Esophagus mucosa (tissue), 1 donor: ENCODE data around the gene KRT7. TPM values are rescaled to one million over a fixed set of nuclear protein-coding genes. Genes with fewer than 3 reads are reported as not detected.
"Not testable (repeated sequence)": the region's sequence is repeated elsewhere in the genome, so short reads cannot be mapped to it uniquely, and the experiment has no call there.

Experiments used
- ATAC-seq: fragments of 200-7000 bp; cut with Tn5 transposase; one replicate; pipeline ENCODE4 v1.9.1; 2020
- total RNA-seq: library from RNA; stranded (reverse); gene quantifications from one replicate; pipeline ENCODE4 v1.2.4, GENCODE V29; 2023
- donor health status: DM: yes; HTN: yes; CAD: no.

Gene KRT7
- total RNA-seq, 1 donor from 2014 or later, result 113 TPM

DNA sequence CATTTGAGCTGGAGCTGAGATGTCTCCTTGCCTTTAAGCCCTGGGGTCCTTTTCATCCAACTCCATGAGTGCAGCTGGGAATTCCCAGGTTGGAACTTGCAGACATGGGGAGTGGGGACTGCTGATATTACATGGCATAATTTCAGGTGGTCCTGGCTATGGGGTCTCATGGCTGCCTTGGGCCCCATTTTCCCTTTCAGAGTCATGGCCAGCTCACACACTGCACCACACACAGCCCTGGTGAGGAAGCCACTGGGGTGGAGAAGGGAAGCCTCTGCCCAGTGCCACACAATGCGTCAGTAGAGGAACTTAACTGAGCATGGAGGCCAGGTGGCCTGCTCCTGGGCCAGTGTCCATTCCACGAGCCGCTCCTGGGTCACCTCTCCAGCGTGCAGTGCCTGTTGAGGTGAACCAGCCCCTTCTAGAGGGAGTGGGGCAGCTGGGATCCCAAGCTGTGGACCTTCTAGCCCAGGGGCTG lies 24.1 kb downstream of the KRT7 start:
- ATAC-seq, result no peak

DNA sequence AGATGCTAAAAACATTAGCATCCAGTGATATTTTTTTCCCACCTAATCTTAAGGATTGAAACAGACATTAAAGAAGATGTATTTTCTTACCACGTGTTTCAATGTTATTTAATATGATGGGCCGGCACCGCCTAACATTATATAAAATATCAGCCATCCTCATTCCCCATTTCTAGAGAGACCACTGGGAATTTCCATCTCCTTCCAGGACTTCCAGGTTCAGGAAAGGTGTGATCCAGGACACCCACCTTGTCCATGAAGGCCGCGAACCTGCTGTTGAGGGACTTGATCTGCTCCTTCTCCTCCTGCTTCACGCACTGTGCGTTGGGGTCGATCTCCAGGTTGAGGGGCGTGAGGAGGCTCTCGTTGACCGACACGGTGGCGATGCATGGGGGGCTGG lies 24.9 kb downstream of the KRT7 start:
- not testable (repeated sequence) for ATAC-seq

DNA sequence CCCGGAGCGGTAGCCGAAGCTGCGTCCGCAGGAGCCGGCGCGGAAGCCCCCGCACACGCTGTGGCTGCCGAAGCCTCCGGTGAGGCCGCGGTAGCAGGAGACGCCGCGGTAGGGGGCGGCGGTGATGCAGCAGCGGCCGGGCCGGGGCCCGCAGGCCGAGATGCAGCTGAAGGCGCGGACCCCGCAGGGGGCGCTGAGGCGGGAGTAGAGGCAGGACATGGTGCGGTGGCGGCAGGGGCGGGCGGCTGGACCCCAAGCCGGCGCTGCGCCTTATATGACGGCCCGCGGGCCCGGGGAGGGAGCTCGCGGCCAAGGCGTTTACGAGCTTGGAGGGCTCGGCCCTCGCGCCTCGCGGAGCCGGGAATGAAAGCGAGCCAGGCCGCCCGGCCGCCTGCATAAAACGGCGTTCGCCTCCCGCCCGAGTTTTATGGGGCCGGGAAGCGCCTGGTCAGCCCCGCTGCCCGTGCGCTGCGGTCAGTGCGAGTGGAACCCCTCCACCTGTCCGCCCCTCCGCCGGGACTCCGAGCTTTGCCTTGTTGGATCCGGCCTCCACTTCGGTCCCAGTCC lies 25.4 kb downstream of the KRT7 start:
- no peak for ATAC-seq

DNA sequence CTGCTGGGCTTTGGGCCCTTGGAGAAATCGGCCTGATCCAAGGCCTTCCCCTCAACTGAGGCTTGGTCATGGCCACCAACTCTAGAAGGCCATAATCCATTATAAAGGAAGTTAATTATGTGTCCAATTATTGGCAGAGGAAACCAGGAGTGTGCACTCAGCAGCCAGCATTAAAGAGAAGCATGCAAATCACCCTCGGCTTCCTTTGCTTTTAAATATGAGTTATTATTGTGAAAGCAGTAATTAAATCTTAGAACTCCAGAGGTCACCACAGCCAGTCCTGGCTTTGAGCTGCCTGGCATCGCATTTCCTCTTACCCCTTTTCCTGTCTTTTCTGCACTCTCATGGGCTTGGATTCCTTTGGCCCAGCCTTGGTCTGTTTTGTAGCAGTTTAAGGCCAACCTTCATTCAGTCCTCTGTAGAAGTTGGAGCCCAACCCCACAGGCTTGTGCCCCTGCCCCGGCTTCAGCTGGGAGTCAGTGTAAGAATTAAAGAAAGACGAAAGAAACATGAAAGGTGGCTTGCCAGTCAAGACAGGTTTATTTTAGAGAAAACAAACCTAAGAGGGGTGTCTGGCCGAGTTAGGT lies 26.7 kb downstream of the KRT7 start:
- ATAC-seq, result no peak

DNA sequence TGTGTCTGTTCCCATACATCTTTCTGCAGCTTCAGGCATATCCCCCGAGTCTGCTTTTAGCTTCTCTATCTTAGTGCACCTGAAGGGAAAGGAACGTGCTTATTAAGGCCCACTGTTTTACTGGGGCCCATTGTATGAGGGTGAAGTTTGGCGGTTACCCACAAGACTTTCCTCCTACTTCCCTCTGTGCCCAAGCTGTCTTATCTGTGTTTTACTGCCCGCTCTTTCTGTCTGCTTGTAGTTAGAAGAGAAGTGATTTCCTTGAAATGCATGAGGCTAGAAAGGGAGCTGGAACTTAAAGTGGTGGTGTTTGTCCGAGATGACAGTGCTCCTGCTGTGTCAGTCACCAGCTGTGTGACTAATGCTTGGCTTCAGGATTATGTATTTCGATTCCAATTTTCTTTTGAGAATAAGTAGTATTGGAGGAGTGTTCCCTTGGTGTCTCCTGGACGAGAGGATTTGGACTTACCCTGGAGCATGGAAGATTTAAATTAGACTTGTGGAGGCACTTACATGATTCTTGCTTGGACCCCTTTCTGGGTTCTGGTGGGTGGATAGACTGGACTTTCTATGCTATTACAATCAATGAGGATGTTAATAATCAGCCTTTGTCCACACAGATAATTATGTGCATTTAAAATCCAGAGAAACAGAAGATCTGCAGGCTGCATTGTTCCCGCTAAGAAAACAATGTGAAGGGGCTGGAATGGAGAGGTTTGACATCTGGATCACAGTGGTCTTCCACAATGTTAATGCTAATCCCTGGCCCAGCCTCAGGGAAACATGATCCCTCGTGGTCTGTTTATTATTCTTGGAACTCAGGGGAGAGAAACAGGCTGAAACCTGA lies 27.5 kb downstream of the KRT7 start:
- ATAC-seq, result no peak

DNA sequence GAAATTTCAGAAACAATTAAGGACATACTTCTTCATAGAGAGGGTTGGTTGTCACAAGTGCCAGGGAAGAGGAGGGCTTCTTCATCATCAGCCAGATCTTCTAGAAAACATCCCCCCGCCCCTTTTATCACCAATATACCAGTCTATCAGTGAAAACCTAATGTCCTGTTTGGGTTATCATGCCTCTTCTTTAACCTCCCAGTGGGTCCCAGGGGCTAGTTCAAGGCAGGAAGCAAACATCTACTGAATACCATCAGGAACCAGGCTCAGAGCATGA lies 28.1 kb downstream of the KRT7 start:
- no peak for ATAC-seq

DNA sequence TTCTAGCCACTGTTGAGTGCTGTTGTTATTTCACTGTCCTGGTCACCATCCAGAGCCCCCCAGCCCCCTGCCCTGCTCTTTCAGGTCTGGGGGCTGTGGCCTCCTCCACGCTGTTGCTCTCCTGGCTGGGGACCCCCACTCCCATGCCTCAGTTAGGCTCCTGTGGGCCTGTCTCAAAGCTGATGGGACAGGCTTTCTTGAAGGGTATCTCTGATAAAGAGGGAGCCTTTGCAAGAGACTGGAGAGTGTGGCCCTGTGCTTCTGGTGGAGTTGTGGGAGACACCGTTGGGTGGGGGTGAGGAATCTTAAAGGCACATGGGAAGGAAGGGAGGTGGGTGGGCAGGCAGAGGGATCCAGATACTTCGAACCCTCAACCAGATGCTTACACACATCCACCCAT lies 29.2 kb downstream of the KRT7 start:
- no peak for ATAC-seq

DNA sequence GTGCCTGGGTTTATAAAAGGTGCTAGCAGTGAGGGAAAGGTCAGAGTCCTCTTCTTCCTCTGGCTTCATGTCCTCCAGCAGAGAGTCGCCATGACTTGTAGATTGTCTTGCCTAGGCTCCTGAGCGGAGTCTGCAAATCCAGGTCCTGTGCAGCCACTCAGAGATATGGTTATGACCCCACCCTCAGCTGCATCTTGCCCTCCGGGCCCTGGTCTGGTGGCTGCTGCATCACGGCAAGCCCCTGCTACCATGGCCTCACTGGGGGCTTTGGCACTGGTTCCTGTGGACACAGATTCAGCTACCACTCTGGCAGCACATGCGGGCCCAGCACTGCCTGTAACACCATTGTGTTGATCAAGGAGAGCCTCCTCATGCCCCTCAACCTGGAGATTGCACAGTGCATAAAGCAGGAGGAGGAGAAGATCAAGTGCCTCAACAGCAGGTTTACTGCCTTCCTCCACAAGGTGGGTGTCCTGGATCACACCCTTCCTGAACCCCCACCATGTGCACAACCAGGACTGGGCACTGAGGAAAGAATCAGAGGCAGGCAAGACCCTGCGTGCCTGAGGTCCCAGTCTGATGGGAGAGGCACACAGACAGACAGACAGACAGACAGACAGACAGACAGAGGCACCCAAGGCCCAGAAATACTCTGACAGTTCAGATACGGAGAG lies 30.9 kb downstream of the KRT7 start:
- no peak for ATAC-seq

DNA sequence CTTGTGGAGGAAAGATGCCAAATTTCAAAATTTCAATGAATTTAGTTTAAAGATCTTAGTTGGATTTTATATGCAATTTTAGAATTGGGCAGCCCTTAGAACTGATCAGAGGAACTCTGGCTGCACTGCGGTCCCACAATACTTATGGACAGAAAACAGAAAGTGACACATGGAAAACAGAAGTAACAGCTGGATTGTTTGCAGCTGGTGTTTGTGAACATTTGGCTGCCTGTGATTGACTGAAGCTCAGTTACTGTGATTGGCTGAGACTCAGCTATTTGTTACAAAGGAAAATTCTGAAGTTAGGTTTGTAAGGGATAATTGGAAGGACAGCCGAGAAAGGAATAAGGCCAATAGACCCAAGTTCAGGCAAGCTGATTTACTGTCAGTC lies 31.4 kb downstream of the KRT7 start:
- ATAC-seq, result no peak

DNA sequence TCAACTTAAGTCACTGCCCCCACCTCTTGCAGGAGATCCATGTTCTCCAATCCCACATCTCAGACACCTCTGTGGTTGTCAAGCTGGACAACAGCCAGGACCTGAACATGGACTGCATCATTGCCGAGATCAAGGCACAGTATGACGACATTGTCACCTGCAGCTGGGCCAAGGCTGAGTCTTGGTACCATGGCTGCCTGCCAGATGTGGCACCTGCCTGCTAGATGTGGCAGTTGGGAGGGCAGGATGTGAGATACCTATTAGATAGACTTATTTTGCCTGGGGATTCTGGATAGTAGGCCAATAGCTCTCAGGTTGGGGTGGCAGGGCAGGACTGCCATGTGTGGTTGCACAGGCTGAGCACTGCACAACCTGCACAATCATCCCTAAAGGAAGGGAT lies 33.5 kb downstream of the KRT7 start:
- no peak for ATAC-seq

DNA sequence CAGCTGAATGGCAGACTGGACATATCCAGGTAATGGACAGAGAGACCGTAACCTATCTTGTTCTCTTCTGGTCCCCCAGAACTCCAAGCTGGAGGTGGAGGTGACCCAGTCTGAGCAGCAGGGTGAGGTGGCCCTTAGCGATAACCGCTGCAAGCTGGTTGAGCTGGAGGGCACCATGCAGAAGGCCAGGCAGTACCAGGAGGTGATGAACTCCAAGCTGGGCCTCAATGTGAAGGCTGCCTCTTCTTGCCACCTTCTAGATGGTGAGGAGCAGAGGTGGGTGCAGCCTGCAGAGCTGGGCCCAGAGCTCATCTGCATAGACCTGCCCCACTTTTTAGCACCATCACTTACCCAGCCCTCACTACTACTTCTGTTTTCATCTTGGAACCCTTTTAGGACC lies 34.2 kb downstream of the KRT7 start:
- ATAC-seq, result no peak

DNA sequence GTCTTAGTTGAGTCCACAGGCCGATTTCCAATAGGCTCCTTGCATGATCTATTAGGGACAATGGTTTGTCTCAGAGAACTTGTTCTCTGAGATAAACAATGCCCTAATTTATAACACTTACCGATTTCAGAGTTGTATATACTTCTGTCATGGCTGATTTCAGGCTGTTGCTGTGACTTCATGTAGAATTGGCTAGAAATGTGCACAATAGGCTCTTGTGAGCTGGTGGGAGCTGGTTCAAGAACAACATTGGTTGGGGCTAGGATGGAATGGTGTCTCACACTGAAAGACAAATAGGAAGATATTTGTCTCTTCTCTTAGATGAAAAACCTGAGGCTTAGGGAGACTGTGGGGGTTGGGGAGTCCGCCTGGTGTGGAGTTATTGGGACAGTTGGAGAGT lies 34.7 kb downstream of the KRT7 start:
- no peak for ATAC-seq

DNA sequence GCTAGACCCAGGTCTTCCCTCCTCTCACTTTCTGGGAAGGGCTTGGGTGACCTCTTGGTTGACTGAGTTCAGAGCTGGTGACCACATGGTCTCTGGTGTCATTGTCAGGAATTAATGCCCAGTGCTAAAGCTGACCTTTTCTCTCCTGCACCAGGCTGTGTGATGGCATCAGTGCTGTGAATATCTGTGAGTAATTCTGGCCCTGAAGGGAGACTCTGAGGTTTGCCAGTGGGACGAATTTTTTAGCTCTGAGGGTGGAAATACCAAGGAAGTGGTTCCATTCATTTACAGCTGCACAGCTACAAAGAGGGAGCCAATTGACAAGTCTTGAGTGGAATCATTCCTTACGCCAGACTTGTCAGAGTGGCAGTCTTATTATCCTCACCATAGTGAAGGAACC lies 35.2 kb downstream of the KRT7 start:
- ATAC-seq, result no peak

DNA sequence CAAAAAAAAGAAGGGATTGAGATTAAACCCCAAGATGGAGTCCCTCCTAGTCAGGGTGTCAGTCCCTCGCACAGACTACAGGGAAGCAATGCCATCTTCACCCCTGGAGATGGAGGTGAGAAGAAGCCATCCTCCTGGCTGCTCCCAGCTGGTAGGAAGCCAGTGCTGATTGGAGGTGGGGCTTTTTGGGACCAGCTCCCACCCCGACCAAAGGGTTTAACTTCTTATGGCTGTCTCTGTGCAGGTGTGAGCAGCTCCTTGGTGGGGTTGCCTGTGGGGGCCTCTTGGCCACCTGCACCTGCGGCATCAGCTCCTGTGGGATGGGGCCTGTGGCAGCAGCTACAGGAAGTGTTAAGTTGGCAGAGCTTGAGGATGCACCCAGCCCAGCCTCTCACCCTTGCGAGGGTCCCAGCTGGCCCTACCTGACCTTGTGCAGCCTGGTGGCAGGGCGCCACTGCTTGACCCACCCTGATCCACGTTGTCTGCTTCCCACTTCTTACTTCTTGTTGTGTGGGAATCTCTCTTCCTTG lies 37.6 kb downstream of the KRT7 start:
- peak; percentile 15 for ATAC-seq

DNA sequence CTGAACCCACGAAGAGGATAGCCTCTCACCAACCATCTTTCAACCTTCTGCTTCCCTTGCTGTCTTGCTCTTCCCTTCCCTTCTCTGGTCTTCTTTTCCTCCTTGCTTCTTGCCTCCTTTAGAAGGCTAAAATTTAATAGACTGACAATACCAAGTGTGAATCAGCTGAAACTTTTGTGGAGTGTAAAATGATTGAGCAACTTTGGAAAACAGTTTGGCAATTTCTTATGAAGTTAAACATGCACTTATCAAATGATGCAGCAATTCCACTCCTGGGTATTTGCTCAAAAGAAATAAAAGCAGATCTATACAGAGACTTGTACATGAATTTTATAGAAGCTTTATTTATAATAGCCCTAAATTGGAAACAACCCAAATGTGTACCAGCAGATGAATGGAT lies 38.1 kb downstream of the KRT7 start:
- no peak for ATAC-seq

DNA sequence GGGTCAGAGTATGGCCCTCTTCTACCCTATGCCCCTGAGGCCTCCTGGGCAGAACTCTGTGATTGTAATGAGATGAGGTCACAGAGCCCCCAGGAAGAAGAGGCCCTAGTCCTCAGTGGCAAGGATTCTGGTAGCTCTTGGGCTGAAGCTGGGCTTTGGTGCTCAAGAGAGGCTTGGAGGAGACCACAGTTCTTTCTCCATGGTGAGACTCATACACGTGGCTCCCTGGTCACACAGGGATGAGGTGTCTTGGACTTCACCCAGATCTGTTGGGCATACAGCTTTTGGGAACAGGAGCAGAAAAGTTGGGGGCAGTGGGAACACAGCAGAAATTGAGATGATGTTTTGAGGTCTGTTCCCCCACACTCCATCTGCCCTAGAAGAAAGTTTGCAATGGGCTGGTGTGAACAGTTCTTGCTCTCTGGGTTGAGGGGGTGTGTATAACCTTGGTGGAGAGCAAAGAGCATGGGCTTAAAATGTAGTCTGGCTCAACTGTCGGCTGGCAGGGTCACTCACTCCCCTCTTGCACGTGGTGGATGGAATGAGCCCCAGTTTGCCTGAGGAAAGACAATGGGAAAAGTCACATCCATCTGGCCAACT lies 41.6 kb downstream of the KRT7 start, which contains the start of gene KRT86:
KRT86 (plus strand) TSS at position 125 of the 600 bp plus-strand sequence. CDS start 27,272 bp downstream, outside the sequence.
- no peak for ATAC-seq

DNA sequence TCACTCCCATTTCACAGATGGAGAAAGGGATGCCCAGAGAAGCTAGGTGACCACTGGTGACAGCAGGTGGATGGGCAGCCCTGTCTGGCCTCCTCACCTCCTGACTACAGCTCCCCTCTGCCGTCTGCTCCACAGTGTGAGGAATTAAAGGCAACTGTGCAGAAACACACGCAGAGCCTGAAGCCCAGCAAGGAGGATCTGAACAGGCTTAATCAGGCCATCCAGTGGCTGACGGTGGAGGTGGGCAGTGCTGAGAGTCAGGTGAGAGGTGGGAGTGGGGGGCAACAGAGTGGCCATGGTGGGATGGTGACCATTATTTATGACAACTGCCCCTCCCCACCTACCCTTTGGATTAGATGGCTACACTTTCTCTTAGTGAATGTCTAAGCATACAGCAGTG lies 42.6 kb downstream of the KRT7 start:
- ATAC-seq, result no peak

DNA sequence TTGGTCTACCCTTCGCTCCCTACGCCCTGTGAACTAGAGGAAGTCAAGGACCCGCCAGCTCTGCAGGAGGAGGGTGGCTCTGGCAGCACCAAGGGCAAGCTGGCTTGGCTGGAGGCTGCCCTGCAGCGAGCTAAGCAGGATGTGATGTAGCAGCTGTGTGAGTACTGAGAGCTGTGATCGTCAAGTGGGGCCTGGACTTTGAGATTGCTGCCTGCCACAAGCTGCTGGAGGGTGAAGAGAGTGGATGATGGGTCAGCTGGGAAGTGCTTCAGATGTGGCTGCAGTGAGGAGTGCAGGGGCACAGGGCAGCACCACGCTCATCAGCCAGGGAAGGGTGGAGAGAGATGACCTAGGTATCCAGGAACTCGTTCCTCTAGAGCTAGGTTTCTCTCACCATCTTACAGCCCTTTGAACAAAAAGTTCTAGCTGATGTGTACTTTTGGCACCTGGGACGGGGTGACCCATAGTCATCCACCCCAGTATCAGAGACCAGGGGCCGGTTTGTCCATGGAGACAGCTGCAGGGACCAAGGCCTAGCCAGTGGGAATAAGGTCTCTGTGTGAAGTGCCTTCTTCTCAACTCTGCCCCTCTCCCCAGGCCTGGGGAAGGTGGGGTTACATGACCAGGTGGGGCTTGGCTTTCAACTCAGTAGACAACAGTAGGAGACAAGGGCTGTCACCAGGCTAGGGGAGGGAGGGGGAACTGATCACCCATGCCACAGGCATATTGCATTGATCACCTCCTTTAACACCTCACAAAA lies 44.6 kb downstream of the KRT7 start:
- ATAC-seq, result no peak

DNA sequence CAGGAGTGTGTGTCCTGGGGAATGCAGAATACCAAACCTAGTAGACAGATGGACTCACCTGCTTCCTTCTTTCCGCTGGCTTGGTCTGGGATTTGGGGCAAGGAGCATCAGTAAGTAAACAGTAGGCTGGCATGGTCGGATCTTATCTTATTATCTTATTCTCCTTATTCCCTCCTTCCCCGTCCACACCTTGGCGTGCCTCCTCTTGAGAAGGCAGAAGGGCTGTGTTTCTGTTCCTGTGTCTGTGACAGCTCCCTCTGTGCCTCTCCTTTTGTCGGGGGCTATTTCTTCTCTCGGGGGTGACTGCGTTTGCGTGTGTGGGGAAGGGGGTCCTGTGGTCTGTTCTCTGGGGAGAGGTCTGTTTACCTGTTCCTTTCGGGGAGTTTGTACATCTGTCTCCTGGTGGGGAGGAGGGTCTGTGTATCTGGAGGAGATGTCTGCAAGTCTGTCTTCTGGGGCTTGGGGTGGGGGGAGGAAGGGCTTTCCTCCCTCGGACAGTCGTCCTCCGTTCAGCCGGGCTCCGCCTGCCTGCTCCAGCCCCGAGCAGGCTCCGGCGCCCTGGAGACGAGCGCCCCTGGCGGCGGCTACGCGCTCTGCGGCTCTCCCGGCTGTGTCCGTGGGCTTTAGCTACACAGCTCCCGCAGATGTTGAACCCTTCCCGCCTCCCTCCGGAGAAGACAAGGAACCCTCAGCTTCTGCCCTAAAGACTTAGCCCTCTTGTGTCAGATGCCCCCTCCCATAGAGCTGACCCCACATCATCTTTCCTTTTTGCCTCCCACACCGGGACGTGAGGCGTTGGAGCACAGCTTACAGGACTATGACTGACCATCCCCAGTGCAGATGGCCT lies 45.8 kb downstream of the KRT7 start:
- peak; percentile 69 for ATAC-seq

DNA sequence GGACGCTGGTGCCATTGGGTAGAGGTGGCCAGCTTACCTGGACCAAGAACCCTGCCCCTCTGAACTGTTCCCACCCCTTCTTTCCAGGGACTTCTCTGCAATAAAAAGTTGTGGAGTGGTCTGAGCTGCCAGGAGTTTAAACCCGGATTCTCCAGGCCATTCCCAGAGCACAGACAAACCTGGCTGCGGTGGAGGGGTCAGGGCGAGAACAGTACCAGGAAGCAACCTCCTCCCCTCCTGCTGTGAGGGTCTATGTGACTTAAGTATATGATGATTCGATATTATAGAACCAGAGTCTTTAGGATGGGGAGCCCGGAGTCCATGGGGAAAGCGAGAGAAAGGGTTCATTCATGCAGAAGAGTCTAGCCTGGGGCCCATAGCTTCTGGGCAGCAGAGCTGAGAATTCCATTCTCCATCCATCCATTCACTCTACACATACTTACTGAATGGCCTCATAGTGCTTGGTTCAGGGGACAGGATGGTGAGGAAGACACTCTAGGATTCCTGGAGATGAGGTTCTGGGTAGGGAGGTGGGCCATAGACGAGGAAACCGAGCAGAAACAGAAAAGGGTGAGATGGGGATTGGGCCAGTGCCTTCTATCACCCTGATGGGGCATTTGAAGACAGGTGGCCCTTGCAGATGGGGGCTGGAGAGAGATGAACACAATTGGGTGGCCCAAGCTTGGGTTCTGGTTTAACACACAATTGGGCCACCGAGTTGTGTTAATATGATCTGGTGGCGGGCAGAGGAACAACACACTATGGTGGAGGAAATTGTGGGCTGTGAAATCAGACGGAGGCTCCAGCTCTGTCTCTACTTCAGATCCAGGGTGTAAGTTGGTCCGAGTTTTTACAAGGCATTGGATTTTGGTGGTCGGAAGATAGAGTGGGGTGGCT lies 46.6 kb downstream of the KRT7 start:
- ATAC-seq, result no peak
